ENCODE measurements around the gene TNKS2.
"Not testable (repeated sequence)": the region's sequence is repeated elsewhere in the genome, so short reads cannot be mapped to it uniquely, and the experiment has no call there.

TNKS2 gene

DNA sequence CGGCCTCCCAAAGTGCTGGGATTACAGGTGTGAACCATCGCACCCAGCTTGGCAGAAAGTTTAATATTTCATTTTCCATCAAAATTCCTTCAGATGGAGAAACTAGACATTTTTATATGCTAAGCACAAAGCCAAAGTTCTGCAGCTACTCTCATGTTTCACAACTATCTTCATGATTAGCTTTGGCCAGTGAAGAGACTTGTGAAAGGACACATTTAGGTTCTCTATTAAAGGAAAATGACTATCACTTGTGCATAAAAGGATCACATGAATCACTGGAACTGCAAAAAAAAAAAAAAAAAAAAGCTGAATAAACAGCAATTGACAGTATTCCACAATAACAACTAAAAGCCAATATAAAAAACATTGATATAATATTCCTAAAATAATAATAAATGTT, 94.8 kb downstream of the TNKS2 start:
- TF ChIP-seq, protein P1, sequence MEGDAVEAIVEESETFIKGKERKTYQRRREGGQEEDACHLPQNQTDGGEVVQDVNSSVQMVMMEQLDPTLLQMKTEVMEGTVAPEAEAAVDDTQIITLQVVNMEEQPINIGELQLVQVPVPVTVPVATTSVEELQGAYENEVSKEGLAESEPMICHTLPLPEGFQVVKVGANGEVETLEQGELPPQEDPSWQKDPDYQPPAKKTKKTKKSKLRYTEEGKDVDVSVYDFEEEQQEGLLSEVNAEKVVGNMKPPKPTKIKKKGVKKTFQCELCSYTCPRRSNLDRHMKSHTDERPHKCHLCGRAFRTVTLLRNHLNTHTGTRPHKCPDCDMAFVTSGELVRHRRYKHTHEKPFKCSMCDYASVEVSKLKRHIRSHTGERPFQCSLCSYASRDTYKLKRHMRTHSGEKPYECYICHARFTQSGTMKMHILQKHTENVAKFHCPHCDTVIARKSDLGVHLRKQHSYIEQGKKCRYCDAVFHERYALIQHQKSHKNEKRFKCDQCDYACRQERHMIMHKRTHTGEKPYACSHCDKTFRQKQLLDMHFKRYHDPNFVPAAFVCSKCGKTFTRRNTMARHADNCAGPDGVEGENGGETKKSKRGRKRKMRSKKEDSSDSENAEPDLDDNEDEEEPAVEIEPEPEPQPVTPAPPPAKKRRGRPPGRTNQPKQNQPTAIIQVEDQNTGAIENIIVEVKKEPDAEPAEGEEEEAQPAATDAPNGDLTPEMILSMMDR (IDR thresholded peaks at IDR 0.05; ENCODE audit: low read depth, low read length, missing control alignments): no peak
- H3K4me3 ChIP-seq (ENCODE audit: low read depth, low read length): no peak overlapping the region
- no peak for DNase-seq (ENCODE audit: low read depth)

DNA sequence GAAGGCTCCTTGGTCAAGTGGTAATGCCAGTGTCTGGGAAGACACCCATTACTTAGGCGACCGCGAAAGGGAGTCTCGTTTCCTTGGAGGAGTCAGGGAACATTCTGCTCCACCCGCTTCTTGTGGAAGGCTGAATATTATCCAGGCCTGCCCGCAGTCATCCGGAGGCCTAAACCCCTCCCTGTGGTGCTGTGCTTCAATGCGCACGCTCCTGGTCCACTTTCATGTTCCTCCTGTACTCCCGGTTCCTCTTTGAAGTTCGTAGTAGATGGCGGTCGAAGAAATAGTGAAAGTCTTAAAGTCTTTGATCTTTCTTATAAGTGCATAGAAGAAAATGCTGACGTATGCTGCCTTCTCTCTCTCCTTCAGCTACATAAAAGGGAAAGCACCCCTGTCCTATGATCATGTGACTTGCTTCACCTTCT, 96.0 kb downstream of the TNKS2 start:
- not testable (repeated sequence) for DNase-seq (ENCODE audit: low read depth); H3K4me3 ChIP-seq (ENCODE audit: low read depth, low read length)

DNA sequence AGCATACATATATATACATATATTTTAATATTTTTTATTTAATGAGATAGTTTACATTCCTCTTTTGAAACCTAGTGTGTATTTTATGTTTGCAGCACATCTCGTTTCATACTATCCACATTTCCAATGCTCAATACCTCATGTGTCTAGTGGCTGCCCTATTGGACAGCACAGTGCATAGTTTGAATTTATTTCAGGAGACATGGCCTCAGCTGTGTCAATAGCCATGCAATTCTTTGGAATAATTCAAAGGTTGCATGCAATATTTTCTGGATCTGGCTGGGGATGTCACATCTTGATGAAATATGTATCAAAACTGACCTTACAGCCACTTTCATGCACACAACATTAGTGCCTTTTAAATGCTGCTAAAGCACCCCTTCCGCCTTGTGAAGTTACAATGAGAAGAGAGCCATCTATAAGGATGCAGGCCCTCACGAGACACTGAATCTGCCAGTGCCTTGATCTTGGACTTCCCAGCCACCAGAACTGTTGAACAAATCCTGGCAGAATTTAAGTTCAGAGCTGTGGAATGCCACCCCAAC, 98.1 kb downstream of the TNKS2 start:
- no peak for DNase-seq (ENCODE audit: low read depth)
- H3K4me3 ChIP-seq (ENCODE audit: low read depth, low read length): no peak overlapping the region
- TF ChIP-seq, protein P1 (IDR thresholded peaks at IDR 0.05; ENCODE audit: low read depth, low read length, missing control alignments): no peak

DNA sequence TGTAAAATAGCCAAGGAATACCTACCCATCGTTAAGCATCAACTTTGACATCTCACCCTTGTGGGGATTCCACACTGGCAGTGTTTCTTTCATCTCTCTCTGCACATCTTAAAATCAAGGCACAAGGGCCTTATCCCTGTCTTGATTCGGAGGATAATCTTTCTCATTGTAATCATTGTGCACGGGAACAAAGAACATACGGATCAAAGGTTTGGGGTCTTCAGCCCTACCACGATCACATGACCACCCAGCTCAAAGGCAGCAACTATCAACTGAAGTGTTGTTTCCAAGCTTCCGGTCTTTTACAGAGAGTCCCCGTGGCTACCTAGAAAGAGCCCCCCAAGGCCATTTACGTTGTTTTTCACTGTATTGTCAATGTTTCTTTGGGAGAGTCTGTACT, 99.2 kb downstream of the TNKS2 start:
- H3K4me3 ChIP-seq (ENCODE audit: low read depth, low read length): no peak overlapping the region
- no peak for DNase-seq (ENCODE audit: low read depth)
- TF ChIP-seq, protein P1 (IDR thresholded peaks at IDR 0.05; ENCODE audit: low read depth, low read length, missing control alignments): no peak

DNA sequence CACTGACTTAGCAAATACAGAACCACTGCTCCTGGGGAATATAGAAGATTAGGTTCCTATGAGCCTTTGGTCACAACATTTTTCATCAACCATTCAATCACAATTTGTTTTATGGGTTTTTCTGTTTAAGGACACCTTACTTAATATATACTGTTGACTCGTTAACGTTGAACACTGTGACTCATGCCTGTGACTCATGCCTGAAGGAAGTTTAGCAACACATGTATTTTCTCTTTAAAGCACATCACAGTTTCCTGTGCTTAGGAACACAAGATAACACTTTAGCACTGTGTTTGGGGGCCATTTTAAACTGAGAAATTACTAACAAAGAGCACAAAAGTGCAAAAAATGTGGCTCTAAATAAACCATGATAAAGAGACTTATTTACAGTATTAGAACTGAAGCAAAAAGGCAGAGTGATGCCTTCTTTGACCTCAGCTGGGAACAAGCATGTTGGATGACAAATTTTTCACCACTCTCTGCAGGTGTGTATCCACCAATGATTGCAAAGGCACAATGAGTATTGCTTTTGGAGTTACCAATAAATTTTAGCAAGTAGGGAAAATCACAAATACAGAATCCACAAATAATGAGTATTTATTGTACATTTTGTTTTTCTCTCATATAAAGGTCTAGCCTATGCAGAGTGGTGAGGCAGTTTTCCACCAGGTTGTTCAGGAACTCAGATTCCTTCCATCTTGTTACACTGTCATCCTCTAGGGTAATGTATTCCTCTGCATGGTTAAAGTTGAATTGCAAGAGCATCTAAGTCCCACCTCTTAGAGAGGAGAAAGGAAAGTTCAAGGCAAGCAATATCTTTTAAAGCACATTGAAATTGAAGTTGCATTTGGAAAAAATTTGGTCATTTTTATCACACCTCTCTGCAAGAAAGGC, 103.8 kb downstream of the TNKS2 start:
- TF ChIP-seq, protein P1 (IDR thresholded peaks at IDR 0.05; ENCODE audit: low read depth, low read length, missing control alignments): no peak
- DNase-seq (ENCODE audit: low read depth): no peak
- H3K4me3 ChIP-seq (ENCODE audit: low read depth, low read length): no peak overlapping the region

DNA sequence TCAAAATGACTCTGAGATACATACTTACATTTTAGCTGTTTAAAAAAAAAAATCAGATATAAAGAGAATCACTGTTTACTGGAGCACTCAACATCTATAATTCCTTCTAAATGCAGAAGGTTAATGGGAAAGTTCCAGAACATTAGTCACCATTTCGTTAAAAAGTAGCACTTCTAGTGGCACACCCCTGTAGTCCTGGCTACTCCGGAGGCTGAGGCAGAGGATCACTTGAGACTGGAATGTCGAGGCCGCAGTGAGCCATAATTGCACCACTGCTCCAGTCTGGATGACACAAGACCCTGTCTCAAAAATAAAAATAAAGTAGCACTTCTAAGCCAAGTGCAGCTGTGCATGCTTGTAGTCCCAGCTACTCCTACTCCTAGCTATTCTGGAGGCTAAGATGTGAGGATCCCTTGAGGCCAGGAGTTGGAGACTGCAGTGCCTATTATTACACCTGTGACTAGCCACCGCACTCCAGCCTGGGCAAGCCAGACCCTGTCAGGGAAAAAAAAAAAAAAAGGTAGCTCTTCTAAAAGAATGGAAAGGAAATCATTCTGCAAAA, 108.9 kb downstream of the TNKS2 start:
- H3K4me3 ChIP-seq (ENCODE audit: low read depth, low read length): no peak overlapping the region
- DNase-seq (ENCODE audit: low read depth): no peak
- TF ChIP-seq, protein P1 (IDR thresholded peaks at IDR 0.05; ENCODE audit: low read depth, low read length, missing control alignments): no peak

DNA sequence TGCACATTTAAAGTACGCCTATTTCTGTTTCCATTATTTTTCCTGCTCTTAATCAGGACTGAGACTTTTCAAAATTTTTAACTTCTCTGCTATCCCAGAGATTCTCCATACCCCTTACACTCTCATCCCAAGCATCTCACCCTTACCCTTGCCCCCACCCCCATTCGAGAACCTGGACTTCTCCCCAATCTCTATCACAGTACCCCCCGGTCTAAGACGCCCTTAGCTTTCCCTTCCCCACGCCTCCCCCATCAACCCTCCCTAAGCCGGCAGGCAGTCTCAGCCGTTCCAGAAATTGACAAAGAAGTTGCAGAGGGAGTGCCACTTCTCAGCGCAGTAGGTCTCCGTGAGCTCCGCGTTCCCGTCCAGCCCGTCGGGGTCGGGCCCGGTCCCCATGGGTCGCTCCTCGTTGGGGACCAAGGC, 109.7 kb downstream of the TNKS2 start:
- TF ChIP-seq, protein P1 (IDR thresholded peaks at IDR 0.05; ENCODE audit: low read depth, low read length, missing control alignments): no peak
- DNase-seq (ENCODE audit: low read depth): no peak
- H3K4me3 ChIP-seq (ENCODE audit: low read depth, low read length): peak overlapping the region; percentile 68
